Duodenal mucosa (tissue), 2 donors: ENCODE data around the gene WNT7B.

Experiments used
- H3K27ac ChIP-seq: one replicate; pipeline ENCODE4 v1.7.0; 2013; ENCODE audit warnings: low read depth, low read length
- H3K27me3 ChIP-seq, 2 donors: one replicate each; pipeline ENCODE4 v1.7.0; 2013; ENCODE audit warnings: low read length in 2 of 2, control low read depth in 1 of 2; ENCODE audit not compliant: insufficient read depth in 2 of 2, control insufficient read depth in 1 of 2
- H3K36me3 ChIP-seq, 2 donors: one replicate each; pipeline ENCODE4 v1.7.0; 2013; ENCODE audit warnings: low read length in 2 of 2, control low read depth in 1 of 2; ENCODE audit not compliant: insufficient read depth in 2 of 2, control insufficient read depth in 1 of 2
- H3K4me1 ChIP-seq, 2 donors: one replicate each; pipeline ENCODE4 v1.7.0; 2013; ENCODE audit warnings: low read length in 2 of 2, control low read depth in 1 of 2; ENCODE audit not compliant: insufficient read depth in 2 of 2, control insufficient read depth in 1 of 2
- H3K4me3 ChIP-seq, 2 donors: one replicate each; pipeline ENCODE4 v1.7.0; 2013; ENCODE audit warnings: low read length in 2 of 2, low read depth in 1 of 2
- H3K9ac ChIP-seq, 2 donors: one replicate each; pipeline ENCODE4 v1.7.0; 2013; ENCODE audit warnings: low read length in 2 of 2, low read depth in 1 of 2
- H3K9me3 ChIP-seq, 2 donors: one replicate each; pipeline ENCODE4 v1.7.0; 2013; ENCODE audit warnings: low read length in 2 of 2, control low read depth in 1 of 2; ENCODE audit not compliant: control insufficient read depth in 1 of 2

Gene WNT7B

DNA sequence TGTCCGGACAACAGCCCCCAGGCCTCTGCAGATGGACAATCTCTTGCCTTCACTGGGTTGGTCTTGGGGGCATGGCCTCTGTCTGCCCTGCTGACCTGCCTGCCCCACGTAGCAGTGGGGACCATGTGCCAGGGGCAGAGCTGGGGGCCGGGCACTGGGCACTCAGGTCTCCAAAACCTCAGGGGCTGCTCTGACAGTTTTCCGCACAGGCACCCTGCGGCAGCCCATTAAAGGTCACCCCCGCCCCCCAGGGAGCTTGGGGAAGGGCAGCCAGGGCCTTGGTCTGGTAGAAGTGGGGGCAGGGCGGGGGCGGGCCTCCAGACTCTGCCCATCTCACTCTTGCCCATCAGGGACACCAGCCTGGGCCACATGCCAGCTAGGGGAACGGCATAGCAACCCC lies 49.9 kb downstream of the WNT7B start:
- peaks cover 0 to 16% of the 10 kb centered on the region in 2 donors for H3K27me3 ChIP-seq
- H3K9ac ChIP-seq: no peak overlapping the region
- no peak overlapping the region for H3K4me3 ChIP-seq
- H3K27ac ChIP-seq: no peak overlapping the region
- H3K9me3 ChIP-seq: no peaks in the 10 kb centered on the region
- H3K4me1 ChIP-seq: no peaks in the 10 kb centered on the region
- no peaks in the 10 kb centered on the region for H3K36me3 ChIP-seq

- Histone ChIP-seq H3K36me3 (no peaks in the 10 kb centered on the region), H3K4me1 (no peaks in the 10 kb centered on the region), H3K27ac (no peak overlapping the region), H3K27me3 (peaks cover 0 to 10% of the 10 kb centered on the region in 2 donors), H3K4me3 (no peak overlapping the region), H3K9me3 (no peaks in the 10 kb centered on the region), H3K9ac (no peak overlapping the region)
These were observed 50.5 kb downstream of the WNT7B start for GRCh38 chr22:45926433-45926832.

DNA sequence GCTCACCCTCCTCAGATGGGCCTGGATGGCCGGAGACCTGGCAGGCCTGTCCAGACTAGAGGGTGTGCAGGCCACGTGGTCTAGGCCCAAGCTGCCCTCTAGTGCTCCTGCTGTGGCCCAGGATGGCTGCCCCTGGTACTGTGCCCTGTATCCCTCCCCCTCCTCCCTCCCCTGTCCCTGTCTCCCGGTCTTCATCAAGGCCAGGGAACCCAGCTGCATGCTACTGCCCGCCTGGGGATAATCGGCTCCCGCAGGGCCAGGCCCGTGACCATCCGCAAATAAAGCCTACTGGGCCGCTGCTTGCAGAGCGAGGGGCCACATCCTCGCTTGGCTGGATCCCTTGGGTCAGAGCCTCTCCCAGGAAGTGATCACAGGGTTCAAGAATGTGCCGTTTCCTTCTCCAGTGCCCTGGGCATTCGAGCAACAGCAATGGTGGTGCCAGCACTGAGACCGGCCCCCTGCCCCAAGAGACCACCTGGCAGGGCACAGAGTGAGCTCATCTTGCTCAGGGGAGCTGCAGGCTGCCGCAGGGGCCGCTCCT lies 51.1 kb downstream of the WNT7B start:
- no peaks in the 10 kb centered on the region for H3K4me1 ChIP-seq
- H3K9me3 ChIP-seq: no peaks in the 10 kb centered on the region
- H3K4me3 ChIP-seq: no peak overlapping the region
- H3K36me3 ChIP-seq: no peaks in the 10 kb centered on the region
- no peak overlapping the region for H3K27ac ChIP-seq
- no peak overlapping the region for H3K9ac ChIP-seq
- H3K27me3 ChIP-seq: peaks cover 0 to 6% of the 10 kb centered on the region in 2 donors

DNA sequence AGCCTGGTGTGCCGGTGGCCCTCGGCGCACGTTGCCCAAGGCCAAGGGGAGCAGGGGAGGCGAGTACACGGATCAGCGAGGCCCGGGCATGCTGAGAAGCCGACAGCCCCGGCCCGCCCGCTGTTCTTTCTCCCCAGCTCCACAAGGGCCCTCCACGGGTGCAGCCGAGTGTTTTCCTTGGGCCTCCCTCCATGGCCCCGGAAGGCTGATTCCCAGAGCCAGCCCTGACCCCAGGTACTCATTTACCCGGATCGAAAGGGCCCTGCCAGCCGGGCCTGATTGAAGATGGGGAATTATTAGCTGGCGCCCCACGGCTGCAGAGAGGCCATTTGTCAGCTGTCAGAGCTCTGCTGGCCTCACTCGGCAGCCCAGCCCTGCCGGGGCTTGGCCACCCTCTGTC lies 53.1 kb downstream of the WNT7B start:
- H3K4me1 ChIP-seq: no peaks in the 10 kb centered on the region
- no peak overlapping the region for H3K9ac ChIP-seq
- no peak overlapping the region for H3K4me3 ChIP-seq
- H3K27me3 ChIP-seq: peaks cover 0 to 5% of the 10 kb centered on the region in 2 donors
- no peaks in the 10 kb centered on the region for H3K9me3 ChIP-seq
- H3K27ac ChIP-seq: no peak overlapping the region
- no peaks in the 10 kb centered on the region for H3K36me3 ChIP-seq

DNA sequence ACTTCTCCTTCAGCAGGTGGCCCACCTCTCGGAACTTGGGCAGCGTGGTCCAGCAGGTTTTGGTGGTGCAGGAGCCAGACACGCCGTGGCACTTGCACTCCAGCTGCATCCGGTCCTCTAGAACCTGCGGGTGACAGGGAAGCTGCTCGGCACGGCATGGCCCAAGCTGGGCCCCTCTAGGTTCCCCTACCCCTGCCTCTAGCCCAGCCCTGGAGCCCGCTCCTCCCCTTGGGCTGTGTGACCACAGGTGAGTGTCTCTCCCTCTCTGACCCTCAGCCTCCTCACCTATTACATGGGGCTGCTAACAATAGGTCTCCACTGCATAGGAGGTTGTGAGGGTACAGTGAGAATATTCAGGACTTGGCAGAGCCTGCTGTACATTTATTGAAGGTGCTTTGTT lies 53.8 kb downstream of the WNT7B start:
- Histone ChIP-seq H3K27me3 (peaks cover 0 to 5% of the 10 kb centered on the region in 2 donors), H3K36me3 (no peaks in the 10 kb centered on the region), H3K4me1 (no peaks in the 10 kb centered on the region), H3K9me3 (no peaks in the 10 kb centered on the region), H3K4me3 (no peak overlapping the region), H3K9ac (no peak overlapping the region), H3K27ac (no peak overlapping the region)

DNA sequence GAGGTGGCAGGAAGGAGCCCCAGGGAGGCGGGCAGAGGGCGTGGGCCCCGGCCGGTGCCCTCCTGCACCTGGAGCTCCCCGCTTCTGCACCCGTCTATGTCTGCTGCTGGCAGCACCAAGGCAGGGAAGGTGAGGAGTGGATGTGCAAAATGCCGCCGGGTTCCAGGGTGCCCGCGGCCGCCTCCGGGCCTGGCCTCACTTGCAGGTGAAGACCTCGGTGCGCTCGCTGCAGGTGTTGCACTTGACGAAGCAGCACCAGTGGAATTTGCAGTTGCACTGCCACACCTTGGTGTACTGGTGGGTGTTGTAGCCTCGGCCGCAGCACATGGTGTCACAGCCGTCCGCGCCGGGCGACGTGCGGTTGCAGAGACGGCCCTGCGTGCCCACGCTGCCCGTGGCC lies 54.3 kb downstream of the WNT7B start:
- H3K36me3 ChIP-seq: no peaks in the 10 kb centered on the region
- H3K4me3 ChIP-seq: no peak overlapping the region
- H3K27ac ChIP-seq: no peak overlapping the region
- no peaks in the 10 kb centered on the region for H3K4me1 ChIP-seq
- H3K9ac ChIP-seq: no peak overlapping the region
- H3K9me3 ChIP-seq: no peaks in the 10 kb centered on the region
- peaks cover 0 to 5% of the 10 kb centered on the region in 2 donors for H3K27me3 ChIP-seq

- no peak overlapping the region for H3K27ac ChIP-seq
- H3K4me3 ChIP-seq: no peak overlapping the region
- H3K27me3 ChIP-seq: peaks cover 0 to 5% of the 10 kb centered on the region in 2 donors
- no peaks in the 10 kb centered on the region for H3K36me3 ChIP-seq
- H3K4me1 ChIP-seq: no peaks in the 10 kb centered on the region
- no peak overlapping the region for H3K9ac ChIP-seq
- no peaks in the 10 kb centered on the region for H3K9me3 ChIP-seq
These were observed 54.7 kb downstream of the WNT7B start for GRCh38 chr22:45922256-45922655.

DNA sequence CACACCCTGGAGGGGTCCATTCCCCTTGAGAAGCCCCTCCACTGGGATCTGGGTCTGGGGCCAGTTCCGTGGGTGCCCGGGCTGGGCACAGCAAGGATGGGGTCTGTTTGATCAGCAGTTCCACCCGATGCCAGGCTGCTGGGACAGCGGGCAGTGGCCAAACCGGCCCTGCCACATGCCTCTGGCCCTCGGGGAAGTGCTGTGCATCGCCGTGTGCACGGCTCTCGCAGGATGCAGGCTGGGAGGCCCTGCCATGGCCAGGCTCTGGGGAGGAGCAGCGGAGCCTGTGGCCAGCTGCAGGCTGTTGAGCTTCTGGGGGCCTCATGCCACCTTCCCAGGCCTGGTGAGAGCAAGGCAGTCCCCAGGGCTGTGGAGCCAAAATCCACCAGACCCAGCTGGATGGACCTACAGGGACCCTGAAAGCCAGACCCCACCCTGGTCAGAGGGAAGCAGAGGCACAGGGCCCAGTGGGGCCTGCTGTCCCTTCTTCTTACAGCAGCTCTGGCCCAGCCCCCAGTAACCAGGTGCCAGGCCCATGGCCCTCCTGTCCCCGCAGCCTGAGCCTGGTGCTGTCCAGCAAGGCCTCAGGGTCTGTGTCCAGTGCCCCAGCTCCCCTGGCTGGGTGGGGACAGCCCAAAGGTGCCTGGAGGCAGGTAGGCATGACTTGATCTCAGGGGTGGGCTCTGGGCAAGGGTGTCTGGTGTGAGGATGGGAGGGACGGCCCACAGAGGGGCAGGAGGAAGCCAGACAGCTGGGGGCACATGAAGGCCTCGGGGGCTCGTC lies 57.3 kb downstream of the WNT7B start:
- Histone ChIP-seq H3K9ac (no peak overlapping the region), H3K9me3 (no peaks in the 10 kb centered on the region), H3K4me1 (no peaks in the 10 kb centered on the region), H3K27me3 (peaks cover 0 to 5% of the 10 kb centered on the region in 2 donors), H3K27ac (no peak overlapping the region), H3K36me3 (no peaks in the 10 kb centered on the region), H3K4me3 (no peak overlapping the region)

DNA sequence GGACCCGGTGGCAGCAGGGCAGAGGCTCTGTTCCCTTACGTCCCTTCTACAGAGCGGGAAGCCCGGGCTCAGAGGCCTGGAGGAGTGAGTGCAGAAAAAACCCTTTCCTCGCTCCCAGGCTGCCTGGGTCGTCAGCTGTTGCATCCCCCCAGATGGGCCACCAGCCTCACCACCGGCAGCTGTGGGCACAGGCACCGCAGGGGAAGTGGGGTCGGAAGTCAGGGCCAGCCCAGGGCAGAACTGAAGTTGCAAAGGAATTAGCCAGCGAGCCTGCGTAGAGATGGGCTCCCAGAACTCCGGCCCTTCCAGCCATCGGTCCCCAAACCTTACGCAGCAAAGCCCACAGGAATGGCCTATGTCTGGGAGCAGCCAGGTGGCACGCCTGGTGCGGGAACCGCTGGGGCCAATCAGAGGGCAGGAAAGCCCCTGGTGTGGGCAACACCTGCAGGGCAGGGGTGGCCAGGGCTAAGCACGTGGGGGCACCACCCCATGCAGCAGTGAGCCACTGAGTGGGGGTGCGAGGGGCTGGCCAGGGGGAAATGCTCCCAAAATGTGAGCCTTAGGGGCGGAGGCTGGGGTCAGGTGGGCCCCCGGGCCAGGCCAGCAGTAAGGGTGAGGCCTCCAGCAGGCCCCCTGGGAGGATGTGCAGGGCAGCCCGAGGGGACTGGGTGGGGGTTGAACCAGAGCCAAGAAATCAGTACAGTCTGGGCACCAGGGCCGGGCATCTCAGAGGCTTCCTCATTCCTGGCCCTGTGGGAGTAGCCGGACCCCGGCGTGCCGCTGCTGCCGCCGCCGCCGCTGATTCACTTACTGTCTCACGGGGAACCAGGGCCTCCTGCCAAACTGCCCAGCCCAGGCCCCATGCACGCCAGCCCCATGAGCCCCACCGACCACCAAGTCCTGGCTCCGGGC lies 58.2 kb downstream of the WNT7B start:
- H3K36me3 ChIP-seq: no peaks in the 10 kb centered on the region
- H3K4me3 ChIP-seq: no peak overlapping the region
- H3K27me3 ChIP-seq: peaks cover 0 to 5% of the 10 kb centered on the region in 2 donors
- H3K27ac ChIP-seq: no peak overlapping the region
- H3K9me3 ChIP-seq: peaks cover 0 to 3% of the 10 kb centered on the region in 2 donors
- no peak overlapping the region for H3K9ac ChIP-seq
- no peaks in the 10 kb centered on the region for H3K4me1 ChIP-seq
